T-helper 2 cell treated with Interferon-gamma antibody and Interleukin-4, amounts not matched to agents 5 μg/mL and 100 μg/mL, for 36 hours (primary cell): ENCODE results near the gene GOLT1A.
"Not testable (repeated sequence)": the region's sequence is repeated elsewhere in the genome, so short reads cannot be mapped to it uniquely, and the experiment has no call there.

Experiments used
- DNase-seq: peaks from one replicate; pipeline ENCODE4 v3.0.0; 2021; ENCODE audit warnings: low spot score
- H3K27ac Mint-ChIP-seq: one replicate; pipeline ENCODE4 v1.8.0; 2021; ENCODE audit warnings: mild to moderate bottlenecking, mixed read lengths
- H3K27me3 Mint-ChIP-seq: one replicate; pipeline ENCODE4 v1.8.0; 2021; ENCODE audit warnings: low read depth, mixed read lengths
- H3K36me3 Mint-ChIP-seq: one replicate; pipeline ENCODE4 v1.8.0; 2021; ENCODE audit warnings: low read depth, mixed read lengths
- H3K4me1 Mint-ChIP-seq: one replicate; pipeline ENCODE4 v1.8.0; 2021; ENCODE audit warnings: low read depth, mixed read lengths
- H3K4me3 Mint-ChIP-seq: one replicate; pipeline ENCODE4 v1.8.0; 2022; ENCODE audit warnings: mild to moderate bottlenecking, moderate library complexity, mixed read lengths
- H3K9me3 Mint-ChIP-seq: one replicate; pipeline ENCODE4 v1.8.0; 2021; ENCODE audit warnings: mixed read lengths

The GOLT1A gene

GRCh38 chr1:204237515-204237914 is 23.7 kb upstream of the GOLT1A start:
- H3K27ac Mint-ChIP-seq, DNase-seq, H3K27me3 Mint-ChIP-seq, H3K4me1 Mint-ChIP-seq, H3K36me3 Mint-ChIP-seq, H3K4me3 Mint-ChIP-seq, H3K9me3 Mint-ChIP-seq: not testable (repeated sequence)

DNA sequence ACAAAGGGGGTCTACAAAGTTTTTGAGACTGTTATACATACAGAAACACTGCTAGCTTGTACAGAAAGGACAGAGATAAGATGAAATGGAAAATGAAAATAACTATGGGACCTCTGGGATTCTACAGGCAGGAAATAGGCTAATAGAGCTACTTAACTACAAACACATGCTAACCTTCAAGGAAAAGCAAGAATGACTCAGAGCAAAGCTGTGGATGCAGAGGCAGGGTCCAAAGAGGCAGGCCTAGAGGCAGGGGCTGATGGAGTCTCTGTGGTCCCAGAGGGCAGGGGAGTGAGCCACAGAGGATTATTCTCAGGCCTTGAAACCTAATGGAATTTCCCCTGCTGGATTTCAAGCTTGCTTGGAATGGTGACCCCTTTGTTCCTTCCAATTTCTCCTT is 18.7 kb upstream of the GOLT1A start:
- Mint-ChIP-seq H3K27me3 (peaks cover 3% of the 10 kb centered on the region), H3K4me3 (no peak overlapping the region), H3K4me1 (no peaks in the 10 kb centered on the region), H3K9me3 (no peaks in the 10 kb centered on the region), H3K36me3 (no peaks in the 10 kb centered on the region), H3K27ac (no peak overlapping the region)
- DNase-seq, result no peak

- H3K4me3 Mint-ChIP-seq, result no peak overlapping the region
- peaks cover 3% of the 10 kb centered on the region for H3K27me3 Mint-ChIP-seq
- H3K4me1 Mint-ChIP-seq, result no peaks in the 10 kb centered on the region
- H3K27ac Mint-ChIP-seq, result no peak overlapping the region
- H3K9me3 Mint-ChIP-seq, result no peaks in the 10 kb centered on the region
- DNase-seq, result no peak
- H3K36me3 Mint-ChIP-seq, result no peaks in the 10 kb centered on the region
These were observed 16.4 kb upstream of the GOLT1A start for GRCh38 chr1:204230211-204230610.

DNA sequence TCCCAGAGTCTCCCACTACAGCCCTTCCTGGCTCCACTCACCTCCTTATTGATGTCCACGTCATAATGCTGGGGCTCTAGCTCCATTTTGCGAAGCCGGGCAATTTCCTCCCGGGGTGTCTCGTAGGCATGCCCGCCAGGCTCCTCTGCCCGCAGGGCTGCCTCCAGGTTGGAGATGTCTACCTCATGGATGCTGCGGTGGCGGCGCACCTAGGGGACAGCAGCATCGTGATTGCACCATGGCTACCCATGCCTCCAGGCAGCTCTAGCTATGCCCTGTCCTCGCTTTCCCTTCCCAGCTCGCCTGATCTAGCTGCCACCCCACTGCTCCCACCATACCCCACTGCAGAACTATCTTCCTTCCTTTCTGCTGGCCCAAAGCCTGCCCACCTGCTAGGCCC is 15.1 kb upstream of the GOLT1A start:
- Mint-ChIP-seq H3K36me3 (no peaks in the 10 kb centered on the region), H3K4me3 (no peak overlapping the region), H3K4me1 (no peaks in the 10 kb centered on the region), H3K9me3 (no peaks in the 10 kb centered on the region), H3K27me3 (peaks cover 3% of the 10 kb centered on the region), H3K27ac (no peak overlapping the region)
- DNase-seq, result no peak

GRCh38 chr1:204227996-204228785 is 14.4 kb upstream of the GOLT1A start:
- Mint-ChIP-seq H3K4me1 (no peaks in the 10 kb centered on the region), H3K27ac (no peak overlapping the region), H3K4me3 (no peak overlapping the region), H3K9me3 (no peaks in the 10 kb centered on the region), H3K36me3 (no peaks in the 10 kb centered on the region), H3K27me3 (peaks cover 3% of the 10 kb centered on the region)
- DNase-seq, result no peak

DNA sequence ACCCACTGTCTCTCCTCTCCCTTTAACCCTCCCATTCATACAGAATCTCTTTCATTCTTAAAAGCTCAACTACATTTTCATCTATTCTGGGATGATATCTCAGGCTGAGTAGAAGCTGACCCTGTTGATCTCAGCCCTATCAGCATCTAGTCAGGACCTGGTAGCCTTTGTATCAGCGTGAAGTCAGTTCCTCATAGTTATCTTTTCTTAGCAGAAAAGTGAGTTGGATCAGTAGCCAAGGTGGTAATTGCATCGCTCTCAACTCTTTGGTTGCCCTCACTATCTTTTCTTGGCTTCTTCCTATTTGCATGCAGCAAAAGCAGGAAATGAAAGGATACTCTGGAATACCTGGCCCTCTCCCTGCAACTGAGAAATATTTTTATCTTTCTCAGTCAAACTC is 13.6 kb upstream of the GOLT1A start:
- Mint-ChIP-seq H3K4me1 (no peaks in the 10 kb centered on the region), H3K9me3 (no peaks in the 10 kb centered on the region), H3K27me3 (peaks cover under 1% of the 10 kb centered on the region), H3K4me3 (no peak overlapping the region), H3K27ac (no peak overlapping the region), H3K36me3 (no peaks in the 10 kb centered on the region)
- no peak for DNase-seq

DNA sequence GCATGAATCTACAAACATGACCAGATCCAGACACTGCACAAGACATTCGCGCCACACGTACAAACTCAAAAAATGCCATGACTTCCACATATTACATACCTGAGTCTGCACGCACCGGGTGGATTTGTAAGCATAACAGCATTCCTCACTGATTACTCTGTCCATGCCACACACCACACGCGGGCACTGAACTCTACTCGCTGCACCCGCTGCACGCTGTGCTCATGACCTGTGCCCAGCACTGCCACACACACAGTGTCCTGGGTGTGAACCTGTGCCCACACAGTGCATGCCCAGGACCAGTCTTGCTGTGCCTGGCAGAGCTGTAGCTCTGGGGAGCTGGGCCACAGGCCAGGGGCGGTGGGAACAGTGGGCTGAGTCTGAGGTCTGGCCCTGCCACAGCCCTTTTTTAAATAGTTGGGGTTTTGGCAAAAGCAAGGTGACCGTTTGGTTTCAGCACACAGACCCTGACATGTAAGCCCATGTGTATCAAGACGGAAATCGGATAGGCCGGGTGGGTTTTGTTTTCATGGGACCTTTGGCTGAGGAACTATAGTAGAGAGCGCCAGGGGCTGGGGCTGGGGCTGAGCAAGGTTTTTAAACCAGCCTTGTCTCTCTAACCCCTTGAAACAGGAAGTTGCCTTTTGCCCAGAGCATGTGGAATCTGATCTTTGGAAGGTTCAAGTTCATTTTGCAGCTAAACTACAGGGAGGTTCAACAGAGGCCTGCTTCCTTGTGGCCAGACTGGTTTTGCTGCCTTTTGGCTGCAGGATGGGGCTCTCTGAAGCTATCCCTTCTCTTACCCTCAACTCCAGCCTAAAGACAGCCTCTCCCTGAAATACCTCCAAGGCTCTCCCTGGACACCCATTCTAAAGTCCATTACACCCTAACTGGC is 12.3 kb upstream of the GOLT1A start:
- no peaks in the 10 kb centered on the region for H3K4me1 Mint-ChIP-seq
- H3K9me3 Mint-ChIP-seq, result no peaks in the 10 kb centered on the region
- H3K36me3 Mint-ChIP-seq, result no peaks in the 10 kb centered on the region
- H3K4me3 Mint-ChIP-seq, result no peak overlapping the region
- no peak overlapping the region for H3K27ac Mint-ChIP-seq
- H3K27me3 Mint-ChIP-seq, result no peaks in the 10 kb centered on the region
- DNase-seq, result no peak

GRCh38 chr1:204224655-204225054 is 10.9 kb upstream of the GOLT1A start:
- no peaks in the 10 kb centered on the region for H3K27me3 Mint-ChIP-seq
- no peaks in the 10 kb centered on the region for H3K4me1 Mint-ChIP-seq
- no peak overlapping the region for H3K27ac Mint-ChIP-seq
- no peak for DNase-seq
- no peaks in the 10 kb centered on the region for H3K36me3 Mint-ChIP-seq
- no peaks in the 10 kb centered on the region for H3K9me3 Mint-ChIP-seq
- H3K4me3 Mint-ChIP-seq, result no peak overlapping the region

GRCh38 chr1:204223129-204223860 is 9.5 kb upstream of the GOLT1A start:
- Mint-ChIP-seq H3K9me3 (no peaks in the 10 kb centered on the region), H3K4me1 (no peaks in the 10 kb centered on the region), H3K27me3 (no peaks in the 10 kb centered on the region), H3K4me3 (no peak overlapping the region), H3K27ac (no peak overlapping the region), H3K36me3 (no peaks in the 10 kb centered on the region)
- DNase-seq, result no peak

GRCh38 chr1:204222764-204223055 is 8.9 kb upstream of the GOLT1A start:
- H3K27ac Mint-ChIP-seq, result no peak overlapping the region
- no peaks in the 10 kb centered on the region for H3K36me3 Mint-ChIP-seq
- DNase-seq, result no peak
- no peaks in the 10 kb centered on the region for H3K27me3 Mint-ChIP-seq
- no peaks in the 10 kb centered on the region for H3K4me1 Mint-ChIP-seq
- no peaks in the 10 kb centered on the region for H3K9me3 Mint-ChIP-seq
- no peak overlapping the region for H3K4me3 Mint-ChIP-seq

- Mint-ChIP-seq H3K27ac (no peak overlapping the region), H3K27me3 (no peaks in the 10 kb centered on the region), H3K36me3 (no peaks in the 10 kb centered on the region), H3K9me3 (no peaks in the 10 kb centered on the region), H3K4me3 (no peak overlapping the region), H3K4me1 (no peaks in the 10 kb centered on the region)
- DNase-seq, result no peak
These were observed 8.4 kb upstream of the GOLT1A start for GRCh38 chr1:204222006-204222763.

DNA sequence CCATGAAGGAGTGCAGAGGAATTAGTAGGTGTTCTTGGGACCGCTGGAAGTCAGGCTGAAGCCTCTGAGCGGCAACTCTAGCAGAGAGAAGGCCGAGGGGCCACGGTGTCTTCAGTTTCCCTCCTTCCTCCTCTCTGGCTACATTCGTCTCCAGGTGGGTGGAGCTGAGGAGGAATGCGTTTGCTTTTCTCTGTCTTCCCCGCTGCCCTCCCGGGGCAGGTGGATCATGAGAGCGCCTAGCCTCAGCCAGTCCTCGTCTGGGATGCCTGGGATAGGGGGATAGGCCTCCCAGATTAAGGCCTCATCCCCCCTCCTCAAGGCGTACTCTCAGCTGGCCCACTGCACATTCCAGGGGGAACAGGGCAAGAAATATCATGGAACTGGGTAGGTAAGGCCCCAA is 7.5 kb upstream of the GOLT1A start:
- Mint-ChIP-seq H3K4me1 (no peaks in the 10 kb centered on the region), H3K36me3 (no peaks in the 10 kb centered on the region), H3K9me3 (no peaks in the 10 kb centered on the region), H3K27me3 (no peaks in the 10 kb centered on the region), H3K4me3 (no peak overlapping the region), H3K27ac (no peak overlapping the region)
- DNase-seq, result no peak

DNA sequence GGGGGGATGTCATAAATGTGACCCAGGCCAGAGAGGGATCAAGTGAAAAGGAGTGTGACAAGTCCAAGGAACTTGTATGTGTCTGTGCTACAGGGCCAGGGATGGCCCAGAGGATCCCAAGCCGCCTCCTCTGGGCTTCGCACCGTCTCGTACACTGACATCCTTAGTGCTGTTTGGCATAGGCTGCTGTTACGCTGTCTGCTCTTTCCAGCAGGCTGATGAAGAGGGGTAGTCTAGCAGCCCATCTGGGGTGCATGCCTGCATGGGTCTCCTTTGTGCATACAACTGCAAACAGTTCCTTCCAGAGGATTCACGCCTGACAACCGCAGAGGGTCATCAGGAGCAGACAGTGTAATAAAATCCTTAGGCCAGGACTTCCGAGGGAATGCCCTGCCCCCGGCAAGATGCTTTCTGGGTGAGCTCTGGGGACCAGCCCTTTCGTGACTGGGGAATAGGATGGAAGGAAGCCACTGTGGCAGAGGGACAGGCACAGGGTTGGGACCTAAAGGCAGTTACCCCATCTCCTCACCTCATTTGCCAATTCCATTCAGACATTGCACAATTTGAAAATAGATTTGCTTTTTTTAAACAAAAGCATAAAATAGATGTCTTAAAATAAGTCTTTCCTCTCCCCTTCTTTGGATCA is 6.3 kb upstream of the GOLT1A start:
- H3K9me3 Mint-ChIP-seq, result no peaks in the 10 kb centered on the region
- H3K27ac Mint-ChIP-seq, result no peak overlapping the region
- no peak overlapping the region for H3K4me3 Mint-ChIP-seq
- no peak for DNase-seq
- no peaks in the 10 kb centered on the region for H3K4me1 Mint-ChIP-seq
- no peaks in the 10 kb centered on the region for H3K27me3 Mint-ChIP-seq
- no peaks in the 10 kb centered on the region for H3K36me3 Mint-ChIP-seq
